Suprapubic skin (tissue), 4 donors: ENCODE results near the gene NR2E3. TPM values are rescaled to one million over a fixed set of nuclear protein-coding genes. Genes with fewer than 3 reads are reported as not detected.

Experiments used
- DNase-seq, 2 donors: peaks; one replicate each; pipeline ENCODE4 v3.0.0-alpha.2; 2019; ENCODE audit warnings: low spot score in 2 of 2
- H3K27ac ChIP-seq: fragments of 200-600 bp; sonication (generic); one replicate; pipeline ENCODE4 v1.5.1; 2019
- H3K27me3 ChIP-seq: fragments of 200-600 bp; sonication (generic); one replicate; pipeline ENCODE4 v1.5.1; 2019
- H3K36me3 ChIP-seq: fragments of 200-600 bp; sonication (generic); one replicate; pipeline ENCODE4 v1.5.1; 2019
- H3K4me1 ChIP-seq: fragments of 200-600 bp; sonication (generic); one replicate; pipeline ENCODE4 v1.5.1; 2019
- H3K4me3 ChIP-seq: fragments of 200-600 bp; sonication (generic); one replicate; pipeline ENCODE4 v1.5.1; 2019; ENCODE audit warnings: mild to moderate bottlenecking
- H3K9me3 ChIP-seq: fragments of 200-600 bp; sonication (generic); one replicate; pipeline ENCODE4 v1.5.1; 2019
- EP300 ChIP-seq: sonication (generic); formaldehyde crosslinking; IDR thresholded peaks from one replicate; pipeline ENCODE4 v1.6.1; 2017; ENCODE audit warnings: antibody characterized with exemption
- POLR2A ChIP-seq, 2 donors: fragments of 450-650 bp; IDR thresholded peaks; one replicate each; pipeline ENCODE4 v1.6.1; 2017; ENCODE audit warnings: antibody characterized with exemption in 2 of 2, mild to moderate bottlenecking in 2 of 2, moderate library complexity in 2 of 2
- POLR2AphosphoS5 ChIP-seq, 3 donors: sonication (generic); formaldehyde crosslinking; IDR thresholded peaks; one replicate each; pipeline ENCODE4 v1.6.1; 2017; ENCODE audit warnings: antibody characterized with exemption in 3 of 3
- WGBS: methylation state at CpG from one replicate; pipeline ENCODE4 v1.1.5; 2018; 5-methylcytosine and 5-hydroxymethylcytosine counted together
- total RNA-seq, 4 donors: library from RNA; depleted of rRNA; stranded (reverse); fragments of >200 nt; gene quantifications; one replicate each; pipeline ENCODE4 v1.1.0, GENCODE V29; 2016
- TF ChIP-seq, protein P1 (sequence below), 2 donors: fragments of 200-600 bp in 1 of 2; fragments of 450-650 bp in 1 of 2; sonication (generic) in 1 of 2; IDR thresholded peaks; one replicate each; pipeline ENCODE4 v1.5.1; 2016 to 2019; ENCODE audit warnings: antibody characterized with exemption in 2 of 2, mild to moderate bottlenecking in 1 of 2, moderate library complexity in 1 of 2

The NR2E3 gene
- under 1 TPM in 1 of 4 donors, not detected in 3; 0.48 TPM for total RNA-seq

DNA sequence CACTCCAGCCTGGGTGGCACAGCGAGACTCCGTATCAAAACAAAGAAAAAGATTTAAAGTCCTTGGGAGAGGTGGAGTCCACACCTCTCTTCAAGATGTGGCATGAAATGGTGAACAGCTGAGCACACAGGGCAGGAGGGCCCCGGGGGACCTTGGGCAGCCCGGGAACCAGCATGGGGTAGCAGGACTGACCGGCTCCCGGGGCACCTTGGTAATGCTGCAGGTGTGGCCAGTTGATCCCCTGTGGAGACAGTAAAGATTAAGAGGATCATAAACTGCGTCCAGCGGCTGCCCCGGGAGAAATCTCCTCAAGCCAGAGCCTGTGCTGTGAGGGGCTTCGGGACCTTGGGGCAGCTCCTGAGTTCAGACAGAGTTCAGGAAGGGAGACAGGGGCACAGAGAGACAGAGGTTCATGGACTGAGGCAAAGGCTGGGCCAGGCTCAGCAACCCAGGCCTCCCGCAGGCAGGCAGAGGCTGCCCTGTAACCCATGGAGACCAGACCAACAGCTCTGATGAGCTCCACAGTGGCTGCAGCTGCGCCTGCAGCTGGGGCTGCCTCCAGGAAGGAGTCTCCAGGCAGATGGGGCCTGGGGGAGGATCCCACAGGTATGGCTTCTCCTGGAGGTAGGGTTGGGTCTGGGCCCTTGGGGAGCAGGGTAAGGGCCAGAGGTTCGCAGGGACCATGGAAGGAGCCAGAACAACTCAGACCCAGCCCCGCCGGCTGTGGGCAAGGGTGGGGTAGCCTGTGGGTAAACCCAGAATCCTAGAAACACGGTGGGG is at the start of gene NR2E3:
NR2E3 (plus strand) TSS at position 299 of the 780 bp plus-strand sequence; CDS start at position 489, 190 bp downstream.
- H3K27me3 ChIP-seq: no peaks in the 10 kb centered on the region
- H3K36me3 ChIP-seq: no peaks in the 10 kb centered on the region
- no peaks in the 10 kb centered on the region for H3K4me1 ChIP-seq
- TF ChIP-seq EP300 (no peak), POLR2A (IDR thresholded peaks at IDR 0.05) (no peak), POLR2AphosphoS5 (IDR thresholded peaks at IDR 0.05) (no peak)
- TF ChIP-seq, protein P1, sequence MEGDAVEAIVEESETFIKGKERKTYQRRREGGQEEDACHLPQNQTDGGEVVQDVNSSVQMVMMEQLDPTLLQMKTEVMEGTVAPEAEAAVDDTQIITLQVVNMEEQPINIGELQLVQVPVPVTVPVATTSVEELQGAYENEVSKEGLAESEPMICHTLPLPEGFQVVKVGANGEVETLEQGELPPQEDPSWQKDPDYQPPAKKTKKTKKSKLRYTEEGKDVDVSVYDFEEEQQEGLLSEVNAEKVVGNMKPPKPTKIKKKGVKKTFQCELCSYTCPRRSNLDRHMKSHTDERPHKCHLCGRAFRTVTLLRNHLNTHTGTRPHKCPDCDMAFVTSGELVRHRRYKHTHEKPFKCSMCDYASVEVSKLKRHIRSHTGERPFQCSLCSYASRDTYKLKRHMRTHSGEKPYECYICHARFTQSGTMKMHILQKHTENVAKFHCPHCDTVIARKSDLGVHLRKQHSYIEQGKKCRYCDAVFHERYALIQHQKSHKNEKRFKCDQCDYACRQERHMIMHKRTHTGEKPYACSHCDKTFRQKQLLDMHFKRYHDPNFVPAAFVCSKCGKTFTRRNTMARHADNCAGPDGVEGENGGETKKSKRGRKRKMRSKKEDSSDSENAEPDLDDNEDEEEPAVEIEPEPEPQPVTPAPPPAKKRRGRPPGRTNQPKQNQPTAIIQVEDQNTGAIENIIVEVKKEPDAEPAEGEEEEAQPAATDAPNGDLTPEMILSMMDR (IDR thresholded peaks at IDR 0.05): no peak
- no peaks in the 10 kb centered on the region for H3K9me3 ChIP-seq
- 79% methylated on average over 16 of the region's 16 CpGs for WGBS
- H3K4me3 ChIP-seq: no peak within 1 kb of the TSS
- DNase-seq: no peak
- H3K27ac ChIP-seq: no peak within 1 kb of the TSS

DNA sequence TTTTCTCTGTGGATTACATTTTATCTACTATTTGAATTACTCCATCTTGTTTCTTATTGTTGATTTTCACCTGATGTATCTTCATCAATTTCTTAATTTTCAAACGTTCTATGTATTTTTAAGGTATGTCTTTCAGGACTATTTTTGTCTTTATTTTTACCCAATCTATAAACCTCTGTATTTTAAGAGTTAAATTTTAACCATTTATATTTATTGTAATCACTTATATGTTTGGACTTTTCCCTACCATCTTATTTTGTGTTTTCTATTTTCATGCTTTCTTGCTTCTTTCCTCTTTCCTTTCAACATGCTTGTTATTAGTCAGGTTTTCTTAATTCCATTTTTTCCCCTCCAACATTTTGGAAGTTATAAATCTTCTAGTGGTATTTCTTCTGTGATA is 49.5 kb upstream of the NR2E3 start:
- Histone ChIP-seq H3K27ac (no peak overlapping the region), H3K27me3 (no peaks in the 10 kb centered on the region), H3K9me3 (no peaks in the 10 kb centered on the region), H3K4me3 (no peak overlapping the region), H3K36me3 (peaks cover 6% of the 10 kb centered on the region), H3K4me1 (no peaks in the 10 kb centered on the region)
- WGBS: 100% methylated on average over 1 of the region's 1 CpG
- DNase-seq: no peak
- TF ChIP-seq EP300 (no peak), POLR2A (IDR thresholded peaks at IDR 0.05) (no peak), POLR2AphosphoS5 (IDR thresholded peaks at IDR 0.05) (no peak)
- TF ChIP-seq, protein P1 (IDR thresholded peaks at IDR 0.05): no peak

DNA sequence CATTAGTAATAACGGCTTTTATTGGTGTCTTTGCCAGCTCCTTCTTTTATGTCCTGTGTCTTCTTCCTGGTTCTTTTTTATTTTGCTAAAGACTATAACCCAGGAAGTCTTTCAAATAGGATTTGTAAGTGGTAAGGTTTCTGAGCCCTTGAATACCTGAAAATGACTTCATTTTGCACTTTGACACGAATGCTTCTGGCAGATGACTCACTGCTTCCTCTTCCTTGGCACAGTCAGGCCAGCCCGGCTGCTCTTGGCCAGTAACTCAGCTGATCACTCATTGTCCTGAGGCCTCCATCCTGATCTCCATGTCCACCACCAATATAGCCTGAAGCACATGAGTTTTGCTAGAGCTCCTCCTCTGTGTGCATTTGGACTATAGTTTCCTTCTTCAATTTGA is 48.7 kb upstream of the NR2E3 start:
- Histone ChIP-seq H3K27ac (no peak overlapping the region), H3K36me3 (peaks cover 6% of the 10 kb centered on the region), H3K4me3 (no peak overlapping the region), H3K27me3 (no peaks in the 10 kb centered on the region), H3K9me3 (no peaks in the 10 kb centered on the region), H3K4me1 (no peaks in the 10 kb centered on the region)
- WGBS: 27% methylated on average over 3 of the region's 3 CpGs
- no peak for DNase-seq
- TF ChIP-seq EP300: no peak
- no peak for TF ChIP-seq POLR2A (IDR thresholded peaks at IDR 0.05)
- TF ChIP-seq, protein P1 (IDR thresholded peaks at IDR 0.05): no peak
- no peak for TF ChIP-seq POLR2AphosphoS5 (IDR thresholded peaks at IDR 0.05)

DNA sequence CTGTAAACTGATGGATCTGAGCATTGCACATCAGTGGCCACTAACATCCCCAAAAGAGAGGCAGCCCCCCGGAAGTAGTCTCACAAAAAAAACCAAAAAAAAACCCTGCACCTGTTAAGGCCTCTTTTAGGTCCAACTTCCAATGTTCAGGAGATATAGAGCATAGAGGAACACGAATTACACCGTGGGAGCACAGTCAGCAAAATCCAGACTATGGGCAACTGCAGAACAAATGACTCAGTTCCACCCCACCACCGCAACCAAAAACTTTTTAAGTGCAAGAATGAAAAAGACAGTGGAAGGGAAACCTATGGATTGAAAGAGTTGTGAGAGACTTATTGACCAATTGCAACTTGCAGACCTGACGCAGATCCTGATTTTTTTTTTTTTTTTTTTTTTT is 42.2 kb upstream of the NR2E3 start:
- TF ChIP-seq, protein P1 (IDR thresholded peaks at IDR 0.05): no peak
- TF ChIP-seq EP300 (no peak), POLR2A (IDR thresholded peaks at IDR 0.05) (no peak), POLR2AphosphoS5 (IDR thresholded peaks at IDR 0.05) (no peak)
- Histone ChIP-seq H3K4me3 (no peak overlapping the region), H3K27ac (no peak overlapping the region), H3K4me1 (no peaks in the 10 kb centered on the region), H3K27me3 (no peaks in the 10 kb centered on the region), H3K9me3 (no peaks in the 10 kb centered on the region), H3K36me3 (peaks cover 13% of the 10 kb centered on the region)
- 97% methylated on average over 5 of the region's 5 CpGs for WGBS
- no peak for DNase-seq

- no peak overlapping the region for H3K4me3 ChIP-seq
- H3K27me3 ChIP-seq: no peaks in the 10 kb centered on the region
- no peaks in the 10 kb centered on the region for H3K4me1 ChIP-seq
- WGBS: 67% methylated on average over 1 of the region's 1 CpG
- TF ChIP-seq, protein P1 (IDR thresholded peaks at IDR 0.05): no peak
- no peak overlapping the region for H3K27ac ChIP-seq
- no peaks in the 10 kb centered on the region for H3K9me3 ChIP-seq
- H3K36me3 ChIP-seq: peaks cover 13% of the 10 kb centered on the region
- DNase-seq: no peak
Observed at GRCh38 chr15:71773206-71773859, 37.0 kb upstream of the NR2E3 start.
